Activated CD4-positive, alpha-beta T cell treated with anti-CD3 and anti-CD28 coated beads, Interleukin-2, amount 10 ng/mL, durations not matched to agents 7 days and 5 days (primary cell): ENCODE data around the gene FCAR. TPM values are rescaled to one million over a fixed set of nuclear protein-coding genes. Genes with fewer than 3 reads are reported as not detected.
"Not testable (repeated sequence)": the region's sequence is repeated elsewhere in the genome, so short reads cannot be mapped to it uniquely, and the experiment has no call there.

ENCODE experiments used
- CTCF ChIA-PET: fragments of 350-600 bp; sonication (Branson Sonifier 250); formaldehyde crosslinking; loops from one replicate; lab custom pipeline; 2021; ENCODE audit warnings: antibody characterized with exemption; lab: Charles Lee
- POLR2A ChIA-PET: fragments of 350-600 bp; sonication (Branson Sonifier 250); formaldehyde crosslinking; loops from one replicate; lab custom pipeline; 2021; ENCODE audit warnings: antibody characterized with exemption; lab: Charles Lee
- DNase-seq: peaks from one replicate; pipeline ENCODE4 v3.0.0-alpha.2; 2020
- H3K27ac Mint-ChIP-seq: one replicate; pipeline ENCODE4 v1.8.0; 2021; ENCODE audit warnings: mild to moderate bottlenecking, moderate library complexity, mixed read lengths
- H3K27me3 Mint-ChIP-seq: one replicate; pipeline ENCODE4 v1.8.0; 2021; ENCODE audit warnings: mixed read lengths
- H3K36me3 Mint-ChIP-seq: one replicate; pipeline ENCODE4 v1.8.0; 2021; ENCODE audit warnings: low read depth, mixed read lengths
- H3K4me1 Mint-ChIP-seq: one replicate; pipeline ENCODE4 v1.8.0; 2021; ENCODE audit warnings: mixed read lengths
- H3K4me3 Mint-ChIP-seq: one replicate; pipeline ENCODE4 v1.8.0; 2021; ENCODE audit warnings: mild to moderate bottlenecking, moderate library complexity, mixed read lengths
- H3K9me3 Mint-ChIP-seq: one replicate; pipeline ENCODE4 v1.8.0; 2021; ENCODE audit warnings: mixed read lengths
- total RNA-seq, 2 experiments: library from RNA; stranded (reverse); gene quantifications; one replicate each; pipeline ENCODE4 v1.2.3, GENCODE V29; 2021

FCAR gene
- total RNA-seq: not detected

DNA sequence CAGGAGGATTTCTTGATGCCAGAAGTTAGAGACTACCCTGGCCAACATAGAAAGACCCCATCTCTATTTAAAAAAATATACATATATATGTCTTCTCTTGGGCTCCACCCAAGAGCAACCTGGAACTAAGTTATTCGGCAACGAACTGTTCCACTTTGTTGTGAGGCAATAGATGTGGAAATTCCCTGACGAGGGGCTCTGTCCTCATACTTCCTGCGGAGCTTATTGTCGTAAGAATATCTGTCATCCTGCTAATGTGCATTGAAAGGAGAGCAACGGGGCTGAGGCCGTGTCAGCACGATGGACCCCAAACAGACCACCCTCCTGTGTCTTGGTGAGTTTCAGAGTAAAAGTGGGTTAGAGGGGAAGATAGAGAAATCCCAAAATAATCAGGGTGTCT is at the start of gene FCAR:
Gene FCAR (plus strand): TSS at position 246 of the 400 bp plus-strand sequence. CDS start 55 bp downstream, at position 301.
- ChIA-PET POLR2A (no interaction called here), CTCF (no interaction called here)
- H3K4me1 Mint-ChIP-seq: peaks cover 6% of the 10 kb centered on the region
- H3K36me3 Mint-ChIP-seq: no peaks in the 10 kb centered on the region
- H3K27me3 Mint-ChIP-seq: peaks cover 25% of the 10 kb centered on the region
- H3K4me3 Mint-ChIP-seq: no peak within 1 kb of the TSS
- H3K9me3 Mint-ChIP-seq: no peaks in the 10 kb centered on the region
- no peak for DNase-seq
- H3K27ac Mint-ChIP-seq: no peak within 1 kb of the TSS

DNA sequence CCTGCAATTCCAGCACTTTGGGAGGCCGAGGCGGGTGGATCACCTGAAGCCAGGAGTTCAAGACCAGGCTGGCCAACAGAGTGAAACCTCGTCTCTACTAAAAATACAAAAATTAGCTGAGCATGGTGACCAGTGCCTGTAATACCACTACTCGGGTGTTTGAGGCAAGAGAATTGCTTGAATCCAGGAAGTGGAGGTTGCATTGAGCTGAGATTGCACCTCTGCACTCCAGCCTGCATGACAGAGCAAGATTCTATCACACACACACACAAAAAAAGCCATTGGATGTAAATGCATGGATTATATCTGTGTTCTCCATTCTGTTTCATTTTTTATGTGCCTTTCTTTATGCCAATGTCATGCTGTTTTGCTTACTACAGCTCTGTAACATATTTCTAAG is 49.6 kb upstream of the FCAR start:
- H3K9me3 Mint-ChIP-seq, H3K4me3 Mint-ChIP-seq, H3K27ac Mint-ChIP-seq, CTCF ChIA-PET, H3K27me3 Mint-ChIP-seq, H3K36me3 Mint-ChIP-seq, POLR2A ChIA-PET, H3K4me1 Mint-ChIP-seq, DNase-seq: not testable (repeated sequence)

GRCh38 chr19:54825326-54825725 is 48.7 kb upstream of the FCAR start:
- H3K36me3 Mint-ChIP-seq, DNase-seq, CTCF ChIA-PET, H3K27me3 Mint-ChIP-seq, H3K27ac Mint-ChIP-seq, H3K4me3 Mint-ChIP-seq, POLR2A ChIA-PET, H3K9me3 Mint-ChIP-seq, H3K4me1 Mint-ChIP-seq: not testable (repeated sequence)

- H3K9me3 Mint-ChIP-seq, H3K27ac Mint-ChIP-seq, H3K4me3 Mint-ChIP-seq, DNase-seq, H3K27me3 Mint-ChIP-seq, H3K4me1 Mint-ChIP-seq, H3K36me3 Mint-ChIP-seq, CTCF ChIA-PET, POLR2A ChIA-PET: not testable (repeated sequence)
Measured at GRCh38 chr19:54828064-54828463, 46.0 kb upstream of the FCAR start.

DNA sequence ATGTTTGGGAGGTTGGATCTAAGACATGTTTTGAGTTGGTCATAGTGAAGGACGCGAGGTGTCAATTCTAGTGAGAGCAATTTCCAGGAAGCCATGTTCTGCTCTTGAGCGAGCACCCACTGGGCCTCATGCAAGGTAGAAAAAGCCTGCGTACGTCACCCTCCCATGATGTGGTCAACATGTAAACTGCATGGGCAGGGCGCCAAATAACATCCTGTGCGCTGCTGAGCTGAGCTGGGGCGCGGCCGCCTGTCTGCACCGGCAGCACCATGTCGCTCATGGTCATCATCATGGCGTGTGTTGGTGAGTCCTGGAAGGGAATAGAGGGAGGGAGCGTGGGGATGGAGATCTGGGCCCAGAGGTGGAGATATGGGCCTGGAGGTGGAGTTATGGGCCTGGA is 41.5 kb upstream of the FCAR start, which contains the start of gene KIR2DS4:
Gene KIR2DS4 (plus strand): TSS at position 181 of the 400 bp plus-strand sequence.
- DNase-seq, CTCF ChIA-PET, POLR2A ChIA-PET, H3K27ac Mint-ChIP-seq, H3K27me3 Mint-ChIP-seq, H3K9me3 Mint-ChIP-seq, H3K4me1 Mint-ChIP-seq, H3K36me3 Mint-ChIP-seq, H3K4me3 Mint-ChIP-seq: not testable (repeated sequence)

DNA sequence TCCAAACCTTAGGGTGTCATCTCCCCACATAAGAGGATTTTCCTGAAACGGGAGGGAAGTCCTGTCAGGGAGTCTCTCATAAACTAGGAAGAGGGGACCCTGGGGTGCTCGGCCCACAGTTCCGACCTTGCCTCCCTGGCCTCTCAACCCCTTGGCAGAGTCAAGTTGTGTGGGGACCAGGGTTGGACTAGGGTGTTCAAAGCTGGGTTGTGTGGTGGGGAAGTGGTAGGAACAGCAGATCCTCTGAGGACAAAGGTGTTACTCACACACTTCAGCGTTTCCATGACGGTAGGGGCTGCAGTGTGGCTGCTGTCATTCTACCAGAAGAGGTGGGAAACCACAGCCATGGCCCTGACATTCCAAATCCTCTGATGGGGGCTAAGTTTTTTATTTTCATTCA is 38.9 kb upstream of the FCAR start:
- H3K27ac Mint-ChIP-seq, H3K9me3 Mint-ChIP-seq, H3K4me3 Mint-ChIP-seq, DNase-seq, H3K4me1 Mint-ChIP-seq, POLR2A ChIA-PET, CTCF ChIA-PET, H3K36me3 Mint-ChIP-seq, H3K27me3 Mint-ChIP-seq: not testable (repeated sequence)

GRCh38 chr19:54837522-54837921 is 36.5 kb upstream of the FCAR start:
- H3K36me3 Mint-ChIP-seq, POLR2A ChIA-PET, H3K4me1 Mint-ChIP-seq, H3K9me3 Mint-ChIP-seq, H3K27me3 Mint-ChIP-seq, H3K27ac Mint-ChIP-seq, H3K4me3 Mint-ChIP-seq, CTCF ChIA-PET, DNase-seq: not testable (repeated sequence)

GRCh38 chr19:54843171-54843570 is 30.9 kb upstream of the FCAR start:
- H3K36me3 Mint-ChIP-seq, H3K27ac Mint-ChIP-seq, POLR2A ChIA-PET, H3K4me3 Mint-ChIP-seq, H3K4me1 Mint-ChIP-seq, H3K27me3 Mint-ChIP-seq, H3K9me3 Mint-ChIP-seq, DNase-seq, CTCF ChIA-PET: not testable (repeated sequence)

GRCh38 chr19:54850061-54850640 is 23.9 kb upstream of the FCAR start, which contains the start of gene KIR3DL2:
Gene KIR3DL2 (plus strand): TSS chr19:54850443. CDS start chr19:54850476, 33 bp downstream.
- H3K36me3 Mint-ChIP-seq, H3K27me3 Mint-ChIP-seq, CTCF ChIA-PET, POLR2A ChIA-PET, H3K9me3 Mint-ChIP-seq, DNase-seq, H3K4me1 Mint-ChIP-seq, H3K4me3 Mint-ChIP-seq: not testable (repeated sequence)
- H3K27ac Mint-ChIP-seq: peak within 1 kb of the TSS; percentile 55

- Mint-ChIP-seq H3K4me3 (no peak overlapping the region), H3K27me3 (no peaks in the 10 kb centered on the region), H3K9me3 (no peaks in the 10 kb centered on the region), H3K4me1 (no peaks in the 10 kb centered on the region), H3K36me3 (no peaks in the 10 kb centered on the region), H3K27ac (no peak overlapping the region)
- ChIA-PET CTCF (no interaction called here), POLR2A (no interaction called here)
- DNase-seq: no peak
Measured at GRCh38 chr19:54850930-54851329, 23.1 kb upstream of the FCAR start.

- no peak for DNase-seq
- ChIA-PET CTCF (no interaction called here), POLR2A (no interaction called here)
- no peaks in the 10 kb centered on the region for H3K27me3 Mint-ChIP-seq
- H3K4me3 Mint-ChIP-seq: no peak overlapping the region
- H3K9me3 Mint-ChIP-seq: no peaks in the 10 kb centered on the region
- no peaks in the 10 kb centered on the region for H3K36me3 Mint-ChIP-seq
- no peak overlapping the region for H3K27ac Mint-ChIP-seq
- H3K4me1 Mint-ChIP-seq: no peaks in the 10 kb centered on the region
Measured at GRCh38 chr19:54851353-54851752, 22.7 kb upstream of the FCAR start.

DNA sequence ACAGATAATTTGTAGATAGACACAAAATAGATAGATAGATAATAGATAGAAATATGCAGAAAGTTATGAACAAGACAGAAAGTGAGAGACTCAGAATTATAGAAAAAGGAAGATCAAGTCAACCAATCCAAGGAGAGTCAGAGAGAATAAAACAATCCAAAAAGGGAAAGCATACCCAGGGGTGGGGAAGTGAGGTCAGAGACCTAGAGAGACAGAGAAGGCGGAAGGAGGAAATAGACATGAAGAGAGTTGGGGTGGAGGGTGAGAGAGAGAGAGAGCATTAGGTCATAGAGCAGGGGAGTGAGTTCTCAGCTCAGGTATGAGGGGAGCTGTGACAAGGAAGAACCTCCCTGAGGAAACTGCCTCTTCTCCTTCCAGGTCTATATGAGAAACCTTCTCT is 18.8 kb upstream of the FCAR start:
- H3K27ac Mint-ChIP-seq, CTCF ChIA-PET, H3K4me1 Mint-ChIP-seq, H3K9me3 Mint-ChIP-seq, POLR2A ChIA-PET, H3K36me3 Mint-ChIP-seq, H3K4me3 Mint-ChIP-seq, H3K27me3 Mint-ChIP-seq, DNase-seq: not testable (repeated sequence)

DNA sequence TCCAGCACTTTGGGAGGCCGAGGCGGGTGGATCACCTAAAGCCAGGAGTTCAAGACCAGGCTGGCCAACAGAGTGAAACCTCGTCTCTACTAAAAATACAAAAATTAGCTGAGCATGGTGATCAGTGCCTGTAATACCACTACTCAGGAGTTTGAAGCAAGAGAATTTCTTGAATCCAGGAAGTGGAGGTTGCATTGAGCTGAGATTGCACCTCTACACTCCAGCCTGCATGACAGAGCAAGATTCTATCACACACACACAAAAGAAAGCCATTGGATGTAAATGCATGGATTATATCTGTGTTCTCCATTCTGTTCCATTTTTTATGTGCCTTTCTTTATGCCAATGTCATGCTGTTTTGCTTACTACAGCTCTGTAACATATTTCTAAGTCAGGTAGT is 15.6 kb upstream of the FCAR start:
- H3K27ac Mint-ChIP-seq, H3K9me3 Mint-ChIP-seq, CTCF ChIA-PET, DNase-seq, POLR2A ChIA-PET, H3K27me3 Mint-ChIP-seq, H3K4me3 Mint-ChIP-seq, H3K36me3 Mint-ChIP-seq, H3K4me1 Mint-ChIP-seq: not testable (repeated sequence)

DNA sequence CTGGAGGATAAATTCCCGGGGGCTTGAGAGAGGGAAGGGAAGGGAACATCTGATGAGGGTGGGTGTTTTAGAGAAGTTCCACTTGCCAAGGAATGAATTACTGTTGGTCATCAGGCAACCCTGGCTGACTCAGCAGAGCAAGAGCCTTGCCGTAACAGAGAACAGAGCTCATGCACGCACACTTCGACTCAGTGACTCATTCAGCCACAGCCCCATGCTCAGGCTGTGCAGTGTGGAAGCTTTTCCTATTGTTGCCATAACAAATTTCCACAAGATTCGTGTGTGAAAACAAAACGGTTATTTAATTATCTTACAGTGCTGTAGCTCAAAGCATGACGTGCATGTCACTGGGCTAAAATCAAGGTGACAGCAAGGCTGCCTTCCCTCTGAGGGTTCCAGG is 14.6 kb upstream of the FCAR start:
- H3K27ac Mint-ChIP-seq, H3K9me3 Mint-ChIP-seq, H3K4me3 Mint-ChIP-seq, H3K27me3 Mint-ChIP-seq, DNase-seq, H3K36me3 Mint-ChIP-seq, H3K4me1 Mint-ChIP-seq, POLR2A ChIA-PET, CTCF ChIA-PET: not testable (repeated sequence)
